Gastrocnemius medialis (tissue), 4 donors: ENCODE results near the gene TXNRD1. TPM values are rescaled to one million over a fixed set of nuclear protein-coding genes. Genes with fewer than 3 reads are reported as not detected.

Experiments used
- ATAC-seq, 2 donors: fragments of 150-250 bp; one replicate each; pipeline ENCODE4 v1.9.1; 2016
- DNase-seq, 2 donors: peaks; one replicate each; pipeline ENCODE4 v3.0.0-alpha.2; 2019
- H3K27ac ChIP-seq, 4 donors: fragments of 200-600 bp; sonication (generic); 1 replicate in 1 of 4; 2 replicates in 3 of 4; pipeline ENCODE4 v1.5.1; 2016 to 2018; ENCODE audit warnings: mild to moderate bottlenecking in 2 of 4, moderate library complexity in 1 of 4
- H3K27me3 ChIP-seq, 3 donors: fragments of 200-600 bp; sonication (generic) in 2 of 3; 1 replicate in 1 of 3; 2 replicates in 2 of 3; pipeline versions ENCODE4 v1.5.1 to v1.6.0; 2016 to 2019; ENCODE audit warnings: mild to moderate bottlenecking in 1 of 3, moderate library complexity in 1 of 3
- H3K36me3 ChIP-seq, 2 donors: fragments of 200-600 bp; sonication (generic) in 1 of 2; one replicate each; pipeline ENCODE4 v1.5.1; 2017 to 2018
- H3K4me1 ChIP-seq, 2 donors: fragments of 200-600 bp; sonication (generic) in 1 of 2; one replicate each; pipeline ENCODE4 v1.5.1; 2016 to 2017; ENCODE audit warnings: mild to moderate bottlenecking in 2 of 2
- H3K4me3 ChIP-seq, 4 donors: fragments of 200-600 bp; sonication (generic) in 3 of 4; 1 replicate in 1 of 4; 2 replicates in 3 of 4; pipeline ENCODE4 v1.5.1; 2016 to 2019; ENCODE audit warnings: mild to moderate bottlenecking in 2 of 4
- H3K9me3 ChIP-seq, 3 donors: fragments of 200-600 bp; sonication (generic) in 2 of 3; 1 replicate in 1 of 3; 2 replicates in 2 of 3; pipeline ENCODE4 v1.5.1; 2016 to 2019
- POLR2A ChIP-seq, 2 donors: fragments of 450-650 bp; IDR thresholded peaks; one replicate each; pipeline ENCODE4 v1.6.1; 2017; ENCODE audit warnings: antibody characterized with exemption in 2 of 2, mild to moderate bottlenecking in 2 of 2, moderate library complexity in 2 of 2
- in situ Hi-C, 4 donors: fragments of 200-750 bp; cut with MboI; loops; one replicate each; pipeline versions ENCODE4 v1.15.0 to v1.8.0; 2017; ENCODE audit warnings: low sequenced_read_pairs in 4 of 4
- intact Hi-C: fragments of 100-400 bp; cut with DNase I; formaldehyde crosslinking; loops from one replicate; pipeline ENCODE4 v1.15.1; 2023; ENCODE audit warnings: low total_unique reads
- total RNA-seq, 4 donors: library from RNA; depleted of rRNA; stranded (reverse); fragments of >200 nt; gene quantifications; one replicate each; pipeline versions ENCODE4 v1.1.0 to v1.2.3, GENCODE V29; 2016
- TF ChIP-seq, protein P1 (sequence below), 5 experiments: fragments of 450-650 bp in 3 of 5; fragments of 200-600 bp in 2 of 5; sonication (generic) in 2 of 5; IDR thresholded peaks in 4 of 5; conservative IDR thresholded peaks in 1 of 5; 1 replicate in 4 of 5; 2 replicates in 1 of 5; pipeline ENCODE4 v1.5.1; 2016 to 2019; ENCODE audit warnings: antibody characterized with exemption in 5 of 5, mild to moderate bottlenecking in 3 of 5, moderate library complexity in 3 of 5

Gene TXNRD1
- total RNA-seq, 4 donors from 2014 or later: 96.6 to 139 (median 118) TPM

DNA sequence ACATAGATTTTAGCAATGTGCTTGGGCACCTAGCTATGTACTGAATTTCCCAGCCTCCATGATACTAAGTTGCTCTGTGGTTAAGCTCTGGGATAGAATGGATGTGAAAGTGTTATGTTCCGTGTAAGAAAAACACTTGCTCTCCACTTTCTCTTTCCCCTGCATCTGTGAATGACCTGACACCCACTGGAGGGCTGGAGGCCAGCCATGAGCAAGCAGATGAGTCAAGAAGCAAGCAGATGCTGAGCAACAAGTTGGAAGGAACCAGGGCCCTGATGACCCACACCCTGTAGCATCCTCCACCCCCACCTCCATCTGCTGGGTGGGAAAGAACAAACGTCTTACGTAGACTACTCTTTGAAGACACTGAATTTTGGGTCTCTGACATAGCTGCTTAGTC lies 144.6 kb downstream of the TXNRD1 start:
- TF ChIP-seq, protein P1, sequence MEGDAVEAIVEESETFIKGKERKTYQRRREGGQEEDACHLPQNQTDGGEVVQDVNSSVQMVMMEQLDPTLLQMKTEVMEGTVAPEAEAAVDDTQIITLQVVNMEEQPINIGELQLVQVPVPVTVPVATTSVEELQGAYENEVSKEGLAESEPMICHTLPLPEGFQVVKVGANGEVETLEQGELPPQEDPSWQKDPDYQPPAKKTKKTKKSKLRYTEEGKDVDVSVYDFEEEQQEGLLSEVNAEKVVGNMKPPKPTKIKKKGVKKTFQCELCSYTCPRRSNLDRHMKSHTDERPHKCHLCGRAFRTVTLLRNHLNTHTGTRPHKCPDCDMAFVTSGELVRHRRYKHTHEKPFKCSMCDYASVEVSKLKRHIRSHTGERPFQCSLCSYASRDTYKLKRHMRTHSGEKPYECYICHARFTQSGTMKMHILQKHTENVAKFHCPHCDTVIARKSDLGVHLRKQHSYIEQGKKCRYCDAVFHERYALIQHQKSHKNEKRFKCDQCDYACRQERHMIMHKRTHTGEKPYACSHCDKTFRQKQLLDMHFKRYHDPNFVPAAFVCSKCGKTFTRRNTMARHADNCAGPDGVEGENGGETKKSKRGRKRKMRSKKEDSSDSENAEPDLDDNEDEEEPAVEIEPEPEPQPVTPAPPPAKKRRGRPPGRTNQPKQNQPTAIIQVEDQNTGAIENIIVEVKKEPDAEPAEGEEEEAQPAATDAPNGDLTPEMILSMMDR (IDR thresholded peaks at IDR 0.05 in 4 of 5, conservative IDR thresholded peaks at IDR 0.05 in 1 of 5): no peak
- no peak for TF ChIP-seq POLR2A (IDR thresholded peaks at IDR 0.05)
- H3K27me3 ChIP-seq: no peaks in the 10 kb centered on the region
- no peaks in the 10 kb centered on the region for H3K4me1 ChIP-seq
- intact Hi-C loops (no loop called here), in situ Hi-C loops (no loop called here)
- DNase-seq (no peak), ATAC-seq (no peak)
- H3K27ac ChIP-seq: no peak overlapping the region
- H3K4me3 ChIP-seq: no peak overlapping the region
- no peaks in the 10 kb centered on the region for H3K9me3 ChIP-seq
- peaks cover 0 to 3% of the 10 kb centered on the region in 2 donors for H3K36me3 ChIP-seq

DNA sequence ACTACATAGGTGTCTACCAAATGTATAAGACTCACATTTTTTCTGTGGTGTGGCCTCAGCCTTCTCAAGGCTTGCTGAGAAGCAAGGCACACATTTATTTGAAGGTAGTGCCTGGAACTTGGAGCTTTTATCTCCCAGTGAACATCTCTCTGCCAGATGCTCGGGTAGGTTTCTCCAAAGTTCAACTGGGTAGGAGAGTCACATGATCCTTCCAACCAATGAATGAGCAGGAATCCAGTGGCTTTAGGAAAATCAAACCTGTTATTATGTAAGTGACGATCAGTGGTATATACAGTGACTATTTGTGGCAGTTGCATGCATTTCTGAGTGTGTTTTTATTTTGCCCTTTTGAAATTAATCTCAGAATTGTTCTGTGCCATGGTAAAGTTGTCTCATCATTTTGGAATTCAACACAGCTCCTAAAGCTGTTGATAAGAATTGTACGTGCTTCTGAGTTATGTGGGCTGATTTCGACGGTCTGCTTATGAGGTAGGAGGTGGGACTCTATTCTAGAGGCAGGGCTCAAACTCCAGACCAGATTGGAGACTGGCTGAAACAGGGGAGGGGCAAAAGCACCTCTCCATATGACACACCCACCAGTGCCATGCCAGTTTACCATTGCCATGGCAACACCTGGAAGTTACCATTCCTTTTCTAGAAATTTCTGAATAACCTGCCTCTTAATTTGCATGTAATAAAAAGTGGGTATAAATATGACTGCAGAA lies 145.6 kb downstream of the TXNRD1 start:
- ATAC-seq: no peak
- no peak for TF ChIP-seq POLR2A (IDR thresholded peaks at IDR 0.05)
- in situ Hi-C loops: no loop called here

DNA sequence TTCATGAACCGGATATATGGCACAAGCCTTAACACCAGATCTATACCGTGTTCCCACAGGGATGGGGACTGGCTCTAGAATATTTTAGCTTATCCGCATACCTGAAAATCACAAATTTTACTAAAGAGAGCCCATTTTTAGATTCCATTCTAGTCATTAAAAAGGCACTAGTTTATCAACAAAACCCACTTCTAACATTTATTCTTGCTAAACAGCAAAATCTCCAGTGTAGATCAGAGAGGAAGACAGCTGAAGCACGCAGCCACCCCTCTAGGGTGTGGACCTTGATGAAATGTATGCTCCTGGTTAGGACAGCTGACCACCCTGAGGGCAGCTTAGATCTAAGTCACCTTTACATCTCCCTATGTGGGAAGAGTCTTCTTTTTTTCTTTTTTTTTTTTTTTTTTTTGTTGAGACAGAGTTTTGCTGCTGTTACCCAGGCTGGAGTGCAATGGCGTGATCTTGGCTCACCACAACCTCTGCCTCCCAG lies 150.4 kb downstream of the TXNRD1 start:
- ATAC-seq (no peak), DNase-seq (no peak)
- in situ Hi-C loops (no loop called here), intact Hi-C loops (no loop called here)
- Histone ChIP-seq H3K36me3 (no peaks in the 10 kb centered on the region), H3K4me1 (no peaks in the 10 kb centered on the region), H3K4me3 (no peak overlapping the region), H3K9me3 (no peaks in the 10 kb centered on the region), H3K27me3 (no peaks in the 10 kb centered on the region), H3K27ac (no peak overlapping the region)
- no peak for TF ChIP-seq POLR2A (IDR thresholded peaks at IDR 0.05)
- TF ChIP-seq, protein P1 (IDR thresholded peaks at IDR 0.05 in 4 of 5, conservative IDR thresholded peaks at IDR 0.05 in 1 of 5): no peak

More for the DNA sequence above, 145.6 kb downstream of the TXNRD1 start:
- H3K27ac ChIP-seq: no peak overlapping the region
- H3K27me3 ChIP-seq: no peaks in the 10 kb centered on the region
- intact Hi-C loops: no loop called here
- no peaks in the 10 kb centered on the region for H3K36me3 ChIP-seq
- no peaks in the 10 kb centered on the region for H3K4me1 ChIP-seq
- H3K9me3 ChIP-seq: no peaks in the 10 kb centered on the region
- DNase-seq: no peak
- no peak overlapping the region for H3K4me3 ChIP-seq

DNA sequence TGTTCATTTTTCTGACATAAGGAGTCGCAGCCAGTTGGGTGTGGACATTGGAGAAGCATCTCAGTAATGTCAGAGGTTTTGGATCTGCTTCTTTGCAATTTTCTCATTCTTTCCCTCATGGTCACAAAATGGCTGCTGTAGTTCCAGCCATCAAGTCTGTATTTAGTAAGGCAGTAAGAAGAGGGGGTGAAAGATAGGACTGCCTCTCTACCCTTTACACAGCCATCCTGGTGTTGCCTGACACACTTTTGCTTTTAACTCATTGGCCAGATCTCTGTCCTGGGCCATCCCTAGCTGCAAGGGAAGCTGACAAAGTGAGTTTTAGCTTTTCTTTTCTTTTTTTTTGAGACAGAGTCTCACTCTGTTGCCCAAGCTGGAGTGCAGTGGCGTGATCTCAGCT lies 154.1 kb downstream of the TXNRD1 start:
- H3K36me3 ChIP-seq: no peaks in the 10 kb centered on the region
- in situ Hi-C loops: no loop called here
- H3K27me3 ChIP-seq: no peaks in the 10 kb centered on the region
- intact Hi-C loops: no loop called here
- H3K27ac ChIP-seq: no peak overlapping the region
- ATAC-seq (no peak), DNase-seq (no peak)
- no peaks in the 10 kb centered on the region for H3K4me1 ChIP-seq
- no peaks in the 10 kb centered on the region for H3K9me3 ChIP-seq
- no peak overlapping the region for H3K4me3 ChIP-seq
- no peak for TF ChIP-seq POLR2A (IDR thresholded peaks at IDR 0.05)
- TF ChIP-seq, protein P1 (IDR thresholded peaks at IDR 0.05 in 4 of 5, conservative IDR thresholded peaks at IDR 0.05 in 1 of 5): no peak

DNA sequence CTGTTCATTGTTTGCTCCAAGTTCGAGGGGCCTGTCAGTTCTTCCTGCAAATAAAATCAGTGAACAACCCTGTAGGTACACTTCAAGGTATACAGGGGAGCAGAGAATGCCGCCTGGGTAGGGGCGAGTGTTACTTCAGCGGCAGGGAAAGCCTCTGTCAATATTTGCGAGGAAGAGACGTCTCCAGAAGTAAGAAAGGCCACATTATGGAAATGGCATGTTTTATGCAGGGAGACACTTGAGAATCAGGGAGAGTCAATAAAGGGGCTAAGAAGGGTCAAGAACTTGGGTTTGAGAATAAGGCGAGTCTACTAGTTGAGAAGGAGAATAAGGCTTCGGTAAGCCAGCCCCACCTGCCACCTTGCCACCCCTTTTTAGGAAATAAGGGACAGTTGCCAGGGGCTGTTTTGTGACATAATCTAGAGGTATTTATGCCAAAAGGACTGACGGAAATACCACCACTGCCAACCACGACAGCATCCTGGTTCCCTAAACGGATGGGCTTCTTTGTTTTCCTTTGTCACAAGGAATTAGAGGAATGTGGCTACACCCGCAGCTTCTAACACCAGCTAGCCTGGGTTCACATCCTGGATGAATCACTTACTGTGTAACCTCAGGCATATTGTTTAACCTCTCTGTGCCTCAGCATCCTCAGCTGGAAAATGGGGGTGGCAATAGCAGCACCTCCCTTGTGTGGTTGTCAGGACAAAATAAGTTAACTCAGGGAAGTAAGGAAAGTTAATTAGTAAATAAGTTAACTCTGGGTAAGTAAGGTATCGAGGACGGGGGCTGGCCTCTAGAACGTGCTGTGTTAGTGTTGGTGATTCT lies 155.7 kb downstream of the TXNRD1 start:
- in situ Hi-C loops: no loop called here

More for the DNA sequence above, 155.7 kb downstream of the TXNRD1 start:
- Histone ChIP-seq H3K4me3 (no peak overlapping the region), H3K9me3 (no peaks in the 10 kb centered on the region), H3K27me3 (no peaks in the 10 kb centered on the region), H3K4me1 (no peaks in the 10 kb centered on the region), H3K27ac (no peak overlapping the region), H3K36me3 (no peaks in the 10 kb centered on the region)
- no peak for DNase-seq
- intact Hi-C loops: no loop called here
- no peak for TF ChIP-seq POLR2A (IDR thresholded peaks at IDR 0.05)
- TF ChIP-seq, protein P1 (IDR thresholded peaks at IDR 0.05 in 4 of 5, conservative IDR thresholded peaks at IDR 0.05 in 1 of 5): no peak
- no peak for ATAC-seq
